ENCODE results near the gene KLHDC7A.
"Not testable (repeated sequence)": the region's sequence is repeated elsewhere in the genome, so short reads cannot be mapped to it uniquely, and the experiment has no call there.

The KLHDC7A gene

DNA sequence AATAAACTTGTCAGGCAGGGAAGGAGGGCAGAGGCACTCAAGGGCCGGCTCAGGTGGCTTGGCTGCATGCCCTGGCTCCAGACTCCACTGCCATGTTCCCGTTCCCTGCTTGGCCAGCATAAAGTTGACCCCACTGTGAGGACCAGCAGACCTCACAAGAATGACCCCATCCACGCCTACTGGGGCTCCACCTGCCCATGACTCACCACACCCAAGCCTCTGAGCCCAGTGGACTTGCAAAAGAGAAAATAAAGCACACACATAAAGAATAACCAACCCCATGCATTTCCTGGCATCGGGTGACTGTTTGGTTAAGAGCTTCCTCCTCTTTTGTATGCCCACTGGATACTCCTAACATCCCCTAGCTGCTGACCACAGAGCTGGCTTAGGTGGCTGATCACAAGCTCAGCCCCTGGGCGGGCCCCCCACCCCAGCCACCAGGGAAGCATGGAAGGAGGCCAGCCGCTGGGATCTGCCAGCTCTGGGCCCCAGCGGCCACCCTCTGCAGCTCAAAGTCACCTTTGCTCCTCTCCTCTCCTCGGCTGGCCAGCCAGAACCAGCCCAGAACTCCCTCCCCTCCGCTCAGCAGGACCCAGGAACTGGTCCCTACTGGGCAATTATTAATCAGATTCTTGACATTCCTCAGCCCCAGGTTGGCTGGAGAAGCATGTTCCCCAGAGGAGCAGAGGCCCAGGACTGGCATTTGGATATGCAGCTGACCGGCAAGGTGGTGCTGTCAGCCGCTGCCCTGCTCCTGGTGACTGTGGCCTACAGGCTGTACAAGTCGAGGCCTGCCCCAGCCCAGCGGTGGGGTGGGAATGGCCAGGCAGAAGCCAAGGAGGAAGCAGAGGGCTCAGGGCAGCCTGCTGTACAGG lies at the start of gene KLHDC7A:
Gene KLHDC7A, plus strand, starts transcription at position 616 of the 875 bp plus-strand sequence. Its CDS starts 52 bp downstream, at position 668.
- ATAC-seq (no peak), DNase-seq (no peak)

DNA sequence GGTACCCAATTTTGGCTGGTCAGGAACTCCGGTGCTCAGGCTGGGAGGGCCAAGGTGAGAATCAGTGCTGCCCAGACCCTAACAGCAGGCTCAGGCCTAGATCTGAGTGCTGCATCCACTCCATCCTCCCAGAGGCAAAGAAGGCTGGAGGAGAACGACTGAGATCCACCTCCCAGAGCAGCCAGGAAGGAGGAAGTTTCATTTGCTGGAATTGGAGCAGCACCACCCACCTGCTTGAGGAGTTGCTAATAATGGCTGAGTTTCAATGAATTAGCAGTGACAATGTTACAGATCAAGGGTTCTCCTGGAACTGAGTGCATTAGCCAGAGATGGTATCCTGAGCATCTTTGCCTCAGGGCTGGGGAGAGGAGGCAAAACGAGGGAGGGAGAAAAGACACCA lies 46.7 kb upstream of the KLHDC7A start:
- ATAC-seq (no peak), DNase-seq (no peak)

DNA sequence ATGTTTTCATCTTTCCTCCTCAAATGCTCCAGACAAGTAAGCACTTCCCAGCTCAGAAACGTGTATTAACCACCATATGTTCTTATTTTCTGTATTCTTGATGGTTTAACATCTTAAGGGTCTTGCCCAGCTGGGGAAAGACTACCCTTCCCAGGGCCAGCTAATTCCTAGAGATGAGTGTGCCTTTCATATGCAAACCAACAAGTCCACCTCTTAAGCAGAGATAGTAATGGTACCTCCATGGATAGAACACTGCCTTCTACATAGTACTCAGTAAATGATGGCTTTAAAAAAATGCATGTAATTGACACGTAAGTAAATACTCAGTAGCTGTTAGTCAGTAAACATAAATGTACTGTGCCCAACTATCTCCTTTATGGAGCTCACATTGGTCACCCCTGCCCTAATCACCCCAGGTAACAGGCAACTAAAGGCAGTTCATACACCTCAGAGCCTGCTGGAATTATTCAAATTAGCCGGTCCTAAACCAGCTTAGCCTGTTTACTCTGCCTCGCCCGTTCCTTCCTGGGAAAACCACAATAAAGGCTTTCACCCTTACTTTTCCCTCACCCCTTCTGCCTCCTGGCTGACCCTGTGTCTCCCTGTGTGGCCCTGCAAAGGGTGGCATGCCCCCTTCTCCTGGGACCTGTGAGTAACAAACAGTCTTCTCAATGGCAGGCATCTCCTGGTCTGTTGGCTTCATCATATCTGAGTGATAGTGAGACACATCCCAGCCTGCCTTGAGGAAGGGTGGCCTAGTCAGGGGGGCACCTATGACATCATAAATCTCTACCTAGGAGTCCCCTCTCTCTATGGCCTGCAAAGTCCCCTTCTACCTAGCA lies 40.1 kb upstream of the KLHDC7A start:
- DNase-seq (no peak), ATAC-seq (no peak)

DNA sequence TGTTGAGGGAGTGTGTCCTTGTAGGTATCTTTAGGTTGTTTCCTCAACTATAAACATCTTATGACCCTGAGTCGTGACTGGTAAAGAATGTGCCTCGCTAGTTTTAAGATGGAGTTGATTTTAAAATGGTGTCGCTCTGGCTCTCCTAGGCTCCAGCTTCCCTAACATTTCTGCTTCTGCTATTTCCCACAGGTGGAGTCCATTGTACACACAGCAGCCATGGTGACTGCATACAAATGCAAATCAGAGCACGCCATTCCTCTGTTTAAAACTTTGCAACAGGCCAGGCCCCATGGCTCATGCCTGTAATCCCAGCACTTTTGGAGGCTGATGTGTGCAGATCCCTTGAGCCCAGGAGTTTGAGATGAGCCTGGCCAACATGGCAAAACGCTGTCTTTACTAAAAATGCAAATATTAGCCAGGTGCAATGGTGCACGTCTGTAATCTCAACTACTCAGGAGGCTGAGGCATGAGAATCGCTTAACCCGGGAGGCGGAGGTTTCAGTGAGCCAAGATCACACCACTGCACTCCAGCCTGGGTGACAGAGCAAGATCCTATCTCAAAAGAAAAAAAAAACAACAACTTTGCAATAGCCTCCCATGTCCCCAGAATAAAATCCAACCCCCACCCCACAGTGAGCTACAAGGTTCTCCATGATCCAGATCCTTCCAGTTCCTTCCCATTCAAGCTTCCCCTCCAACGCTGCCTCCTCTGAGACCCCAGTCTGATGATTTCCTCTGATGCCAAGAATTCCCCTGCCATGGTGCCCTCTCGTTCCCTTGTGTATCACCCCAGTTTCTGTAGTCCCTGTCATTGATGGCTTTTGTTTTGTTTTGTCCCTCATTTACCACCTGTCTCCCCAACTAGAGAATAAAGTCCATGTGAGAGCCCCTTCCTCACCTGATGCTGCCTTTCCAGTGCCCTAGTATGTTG lies 36.9 kb upstream of the KLHDC7A start:
- DNase-seq = no peak
- no peak for ATAC-seq

DNA sequence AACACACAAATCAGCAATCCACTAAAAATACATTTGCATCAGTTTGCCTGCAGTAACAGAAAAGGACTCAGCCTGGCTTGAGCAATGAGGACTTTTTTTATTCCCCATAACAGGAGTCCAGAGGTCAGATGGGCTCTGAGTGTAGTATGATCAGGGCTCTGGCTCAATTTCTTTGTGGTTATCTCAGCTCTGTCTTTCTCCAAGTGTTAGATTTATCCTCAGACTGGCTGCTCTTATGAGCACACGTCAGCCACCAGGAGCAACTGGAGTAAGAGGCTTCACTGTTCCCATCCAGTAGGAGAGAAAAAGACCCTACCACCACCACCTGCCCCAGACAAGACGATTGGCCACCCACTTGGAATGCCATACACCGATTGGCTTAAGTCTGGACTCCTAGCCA lies 36.2 kb upstream of the KLHDC7A start:
- ATAC-seq = no peak

DNA sequence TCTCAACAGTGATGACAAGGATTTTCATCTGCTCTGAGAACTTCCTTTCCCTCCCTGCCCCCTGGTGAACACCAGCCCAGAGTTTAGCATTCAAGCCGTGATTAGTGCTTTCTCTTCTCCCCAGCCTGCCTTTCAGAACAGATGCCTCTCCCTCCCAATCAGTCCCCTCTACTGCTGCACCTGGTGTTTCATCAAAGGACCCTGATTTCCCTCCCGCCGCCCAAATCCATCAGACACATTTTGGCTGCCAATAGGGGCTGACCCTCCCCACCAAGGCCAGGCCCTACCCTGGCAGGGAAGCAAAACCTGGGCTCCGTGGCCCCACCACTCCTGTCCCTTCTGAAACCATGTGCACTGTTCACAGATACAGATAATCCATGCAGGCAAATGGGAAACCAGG lies 34.0 kb upstream of the KLHDC7A start:
- DNase-seq (no peak), ATAC-seq (no peak)

More for the DNA sequence above, 36.2 kb upstream of the KLHDC7A start:
- no peak for DNase-seq

DNA sequence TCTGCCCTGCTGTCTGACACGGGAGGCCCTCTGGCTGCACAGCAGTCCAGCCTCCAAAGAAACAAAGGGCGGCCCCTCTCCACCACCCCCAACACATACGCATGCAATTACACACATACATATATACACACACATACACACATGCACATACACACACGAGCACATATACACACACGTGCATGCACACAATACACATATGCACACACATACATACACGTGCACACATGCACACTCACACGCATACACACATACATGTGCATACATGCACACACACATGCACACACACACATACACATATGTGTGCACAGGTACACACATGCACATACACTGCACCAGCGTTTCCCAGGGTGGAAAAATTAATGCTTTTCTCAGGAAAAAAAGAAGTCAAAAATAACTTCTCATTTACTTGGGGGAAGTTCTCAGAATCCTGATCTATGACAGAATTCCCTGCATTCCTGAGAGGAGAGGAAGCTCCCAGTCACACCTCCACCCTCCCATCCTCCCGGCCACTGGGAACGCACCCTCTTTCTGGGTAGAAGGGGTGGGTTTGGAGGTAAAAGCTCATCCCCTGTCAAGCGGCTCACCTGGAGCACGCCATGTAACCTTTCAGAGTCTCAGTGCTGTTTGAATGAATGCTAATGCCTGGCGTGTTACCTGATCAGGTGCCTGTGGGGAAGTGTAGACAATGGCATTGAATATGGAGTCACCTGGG lies 33.1 kb upstream of the KLHDC7A start:
- ATAC-seq = no peak
- no peak for DNase-seq

DNA sequence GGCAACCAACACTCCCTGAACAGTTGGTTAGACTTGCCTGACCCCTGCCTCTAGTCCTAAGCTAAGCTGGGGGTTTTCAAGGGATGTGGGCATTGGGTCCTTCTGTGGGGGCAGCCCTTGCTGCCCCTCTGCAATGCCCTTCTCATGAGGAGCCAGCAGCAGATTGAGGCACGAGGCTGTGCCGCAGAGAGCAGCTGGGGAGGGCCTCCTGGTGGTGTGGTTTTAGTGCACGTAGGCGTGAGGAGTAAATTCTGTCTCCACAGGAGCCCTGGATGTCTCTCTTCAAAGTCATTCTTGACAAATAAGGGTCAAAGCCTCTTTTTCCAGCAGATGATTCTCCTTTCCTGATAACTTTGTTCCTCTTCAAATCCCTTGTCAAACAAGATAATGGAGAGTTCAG lies 31.8 kb upstream of the KLHDC7A start:
- DNase-seq (no peak), ATAC-seq (no peak)

DNA sequence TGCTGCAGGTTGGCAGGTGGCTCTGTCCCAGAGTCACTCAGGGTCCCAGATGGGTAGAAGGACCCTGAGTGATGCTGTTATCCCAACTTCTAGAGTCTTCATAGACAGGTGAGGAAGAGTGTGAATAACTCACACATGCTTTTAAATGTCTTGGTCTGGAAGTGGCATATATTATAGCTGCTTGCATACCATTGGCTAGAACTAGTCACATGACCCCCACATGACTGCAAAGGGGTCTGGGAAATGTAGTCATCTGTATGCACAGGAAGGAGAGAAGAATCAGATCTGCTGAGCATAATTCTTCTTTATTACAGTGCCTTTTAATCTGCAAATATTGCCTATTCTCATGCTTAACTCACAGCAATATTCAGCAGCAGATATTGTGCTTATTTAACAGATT lies 28.2 kb upstream of the KLHDC7A start:
- DNase-seq (no peak), ATAC-seq (no peak)

DNA sequence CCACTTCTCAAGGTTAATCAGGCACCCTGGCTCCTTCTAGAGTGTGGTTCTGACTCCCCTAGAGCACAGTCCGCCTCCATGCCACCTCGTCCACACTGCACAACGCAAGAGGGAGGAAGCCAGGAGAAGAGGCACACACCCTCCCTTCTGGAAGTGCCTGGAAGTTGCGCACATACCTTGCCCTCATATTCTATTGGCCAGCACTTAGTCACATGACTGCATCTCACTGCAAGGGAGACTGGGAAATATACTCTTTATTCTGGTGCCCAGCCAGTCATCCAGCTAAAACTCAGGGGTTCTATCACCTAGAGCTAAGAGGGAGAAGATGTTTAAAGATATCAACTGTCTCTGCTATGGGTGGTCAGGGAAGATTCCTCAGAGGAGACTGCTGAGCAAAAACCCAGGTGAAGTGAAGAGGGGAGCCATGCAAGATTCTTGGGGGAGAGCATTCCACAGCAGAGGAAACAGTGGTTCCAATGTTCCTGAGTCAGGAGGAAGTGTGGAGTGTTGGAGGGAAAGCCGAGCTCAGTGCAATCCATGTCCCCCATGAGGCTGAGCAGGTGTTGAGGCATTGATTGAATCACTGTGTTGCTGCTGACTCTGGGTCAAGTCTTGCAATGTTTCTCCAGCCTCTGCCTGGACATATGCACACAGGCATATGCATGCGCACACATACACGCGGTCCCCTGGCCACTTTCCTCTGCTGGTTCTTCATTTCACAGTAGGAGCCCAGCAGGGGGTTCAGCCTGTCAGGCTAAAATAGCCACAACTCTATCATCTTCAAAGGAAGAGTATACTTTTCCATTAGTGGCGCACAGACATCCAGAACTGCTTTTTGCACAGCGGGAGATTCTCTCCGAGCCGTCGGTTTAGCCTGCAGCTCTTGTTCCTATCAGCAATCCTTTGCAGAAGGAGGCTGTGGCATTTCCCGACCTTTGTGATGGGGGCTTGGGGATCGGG lies 22.3 kb upstream of the KLHDC7A start:
- ATAC-seq (no peak), DNase-seq (no peak)

DNA sequence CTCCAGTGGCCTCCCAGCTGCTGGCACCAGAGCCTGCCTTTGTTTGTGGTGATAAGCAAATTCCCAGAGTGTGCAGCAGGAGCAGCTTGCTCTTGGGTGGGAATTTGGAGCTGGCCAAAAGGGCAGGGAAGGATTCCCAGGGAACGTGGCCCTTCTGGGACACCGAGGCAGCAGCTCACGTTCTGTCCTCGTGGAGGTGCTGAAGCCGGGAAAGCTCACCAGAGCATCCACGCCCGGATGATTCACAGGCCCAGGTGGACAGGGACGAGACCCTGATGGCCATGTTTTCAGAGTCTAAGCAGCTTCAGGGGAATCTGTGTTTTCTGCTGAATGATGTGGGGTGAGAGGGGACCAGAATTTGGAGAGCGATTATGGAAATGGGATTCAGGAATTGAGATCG lies 19.1 kb upstream of the KLHDC7A start:
- DNase-seq (no peak), ATAC-seq (no peak)

DNA sequence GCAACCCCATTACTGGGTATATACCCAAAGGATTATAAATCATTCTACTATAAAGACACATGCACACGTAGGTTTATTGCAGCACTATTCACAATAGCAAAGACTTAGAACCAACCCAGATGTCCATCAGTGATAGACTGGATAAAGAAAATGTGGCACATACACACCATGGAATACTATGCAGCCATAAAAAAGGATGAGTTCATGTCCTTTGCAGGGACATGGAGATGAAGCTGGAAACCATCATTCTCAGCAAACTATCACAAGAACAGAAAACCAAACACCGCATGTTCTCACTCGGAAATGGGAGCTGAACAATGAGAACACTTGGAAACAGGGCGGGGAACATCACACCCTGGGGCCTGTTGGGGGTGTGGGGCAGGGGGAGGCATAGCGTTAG lies 18.2 kb upstream of the KLHDC7A start:
- not testable (repeated sequence) for DNase-seq, ATAC-seq

DNA sequence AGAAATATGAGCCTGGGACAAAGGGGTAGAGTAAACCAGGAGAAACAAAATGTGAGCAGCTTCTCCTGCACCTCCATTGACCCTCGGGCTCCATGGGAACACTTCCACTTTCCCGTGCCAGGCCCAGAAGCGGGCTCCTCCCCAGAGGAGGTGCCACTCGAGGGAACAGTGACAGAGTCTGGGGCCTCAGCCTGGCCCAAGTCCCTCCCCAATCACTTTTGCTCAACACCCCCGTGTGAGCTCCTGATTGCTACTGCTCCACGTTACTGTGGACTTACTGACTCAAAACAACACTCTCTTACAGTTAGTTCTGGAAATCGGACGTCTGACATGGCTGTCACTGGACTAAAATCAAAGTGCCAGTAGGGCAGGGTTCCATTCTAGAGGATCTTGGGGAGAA lies 17.7 kb upstream of the KLHDC7A start:
- no peak for ATAC-seq
- DNase-seq = no peak

DNA sequence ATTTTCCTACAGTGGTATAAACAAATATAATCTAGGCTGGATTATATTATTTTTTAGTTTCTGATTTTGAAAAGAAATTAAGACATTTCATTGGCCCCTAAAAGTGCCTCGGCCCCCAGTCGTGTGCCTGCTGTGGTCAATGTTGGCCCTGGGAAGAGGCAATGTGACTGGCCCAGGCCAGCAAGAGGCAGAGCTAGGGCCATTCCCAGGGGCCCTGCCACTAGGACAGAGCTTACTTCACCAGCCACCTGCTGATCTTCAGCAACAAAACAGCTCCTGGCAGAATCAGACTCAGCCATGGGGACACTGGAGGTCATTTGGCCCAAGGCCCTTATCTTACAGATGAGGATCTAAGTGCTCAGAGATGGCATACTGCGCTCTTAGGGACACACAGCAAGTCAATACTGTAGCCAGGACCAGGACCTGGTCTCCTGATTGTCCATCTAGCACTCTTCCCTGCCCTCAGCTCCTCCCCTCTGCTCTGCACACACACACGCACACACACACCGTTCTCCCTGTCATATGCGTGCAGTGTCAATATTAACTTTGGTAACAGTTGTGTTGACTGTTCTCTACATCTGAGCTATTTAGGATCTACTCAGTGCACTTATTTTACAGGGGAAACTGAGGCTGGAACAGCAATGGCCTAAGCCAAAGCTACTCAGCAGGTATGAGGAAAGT lies 16.6 kb upstream of the KLHDC7A start:
- DNase-seq (no peak), ATAC-seq (no peak)

DNA sequence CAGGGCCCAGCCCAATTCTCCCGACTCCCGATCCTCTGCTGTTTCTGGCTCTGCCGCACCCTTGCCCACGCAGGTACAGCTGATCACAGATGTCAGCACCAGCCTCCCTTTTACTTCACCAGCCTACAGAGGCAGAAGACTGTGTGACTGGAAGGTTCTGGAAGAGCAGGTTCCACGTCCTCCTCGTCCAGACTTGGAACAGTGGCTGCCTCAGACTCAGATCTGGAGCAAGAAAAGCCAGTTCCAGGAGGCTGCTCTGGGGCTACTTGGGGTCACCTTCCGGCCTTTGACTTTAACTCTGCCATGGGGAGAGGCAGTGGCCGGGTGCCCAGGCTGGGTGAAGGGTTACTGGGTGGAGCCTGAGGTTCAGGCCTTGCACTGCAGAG lies 16.1 kb upstream of the KLHDC7A start:
- no peak for DNase-seq
- ATAC-seq = no peak

DNA sequence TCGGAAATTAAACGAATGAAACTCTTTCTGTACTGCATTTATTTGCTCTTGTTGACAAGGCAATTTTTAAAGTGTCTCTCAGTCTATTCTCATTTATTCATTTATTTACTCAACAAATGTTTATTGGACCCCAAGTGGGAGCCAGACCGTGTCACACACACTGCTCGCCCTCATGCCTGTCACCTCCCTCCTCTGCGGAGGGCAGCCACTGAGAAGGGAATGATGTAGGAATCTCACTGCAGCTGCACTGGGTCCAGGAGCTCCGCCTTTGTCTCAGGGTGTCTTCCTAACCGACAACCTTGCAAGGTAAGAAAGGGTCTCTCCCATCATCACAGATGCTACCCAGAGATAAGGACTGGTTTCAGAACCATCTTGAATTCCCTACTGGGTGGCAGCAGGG lies 14.1 kb upstream of the KLHDC7A start:
- no peak for ATAC-seq
- DNase-seq = no peak

DNA sequence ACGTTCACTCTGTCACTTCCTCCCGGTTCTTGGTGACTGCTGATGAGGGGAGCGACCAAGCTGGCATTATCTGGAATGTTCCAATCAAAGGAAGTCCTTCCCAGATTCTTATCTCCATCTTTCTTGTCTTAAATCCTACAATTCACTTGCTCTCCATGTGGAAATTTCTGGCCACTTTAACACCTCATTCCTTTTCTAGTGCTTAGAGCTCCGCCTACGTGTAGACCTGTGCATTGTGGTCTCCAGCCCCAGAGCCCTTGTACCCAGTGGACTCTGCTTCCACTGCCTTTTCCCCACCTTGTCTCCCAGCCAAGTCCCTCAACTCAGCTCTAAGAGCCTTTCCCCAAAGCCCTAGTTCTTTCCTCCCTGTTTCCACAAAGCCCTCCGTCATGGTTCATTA lies 12.2 kb upstream of the KLHDC7A start:
- ATAC-seq (no peak), DNase-seq (no peak)

DNA sequence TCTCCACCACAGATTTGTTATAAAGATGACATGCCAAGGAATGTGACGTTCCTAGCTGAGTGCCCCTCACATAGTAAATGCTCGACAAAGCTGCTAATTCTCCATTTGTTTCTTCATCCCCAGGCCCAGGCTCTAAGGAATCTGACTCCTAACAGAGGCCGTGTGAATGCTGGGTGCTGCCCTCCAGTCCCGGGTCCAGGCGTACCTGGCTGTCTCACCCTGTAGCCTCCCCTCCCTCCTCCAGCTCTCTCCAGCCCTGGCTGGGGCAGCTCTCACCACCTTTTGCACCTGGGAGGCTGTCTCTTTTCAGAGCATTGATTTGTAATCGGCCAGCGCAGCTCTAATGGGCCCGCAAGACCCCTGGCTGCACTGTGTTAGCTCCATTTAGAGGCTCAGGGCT lies 11.2 kb upstream of the KLHDC7A start:
- no peak for ATAC-seq
- no peak for DNase-seq

DNA sequence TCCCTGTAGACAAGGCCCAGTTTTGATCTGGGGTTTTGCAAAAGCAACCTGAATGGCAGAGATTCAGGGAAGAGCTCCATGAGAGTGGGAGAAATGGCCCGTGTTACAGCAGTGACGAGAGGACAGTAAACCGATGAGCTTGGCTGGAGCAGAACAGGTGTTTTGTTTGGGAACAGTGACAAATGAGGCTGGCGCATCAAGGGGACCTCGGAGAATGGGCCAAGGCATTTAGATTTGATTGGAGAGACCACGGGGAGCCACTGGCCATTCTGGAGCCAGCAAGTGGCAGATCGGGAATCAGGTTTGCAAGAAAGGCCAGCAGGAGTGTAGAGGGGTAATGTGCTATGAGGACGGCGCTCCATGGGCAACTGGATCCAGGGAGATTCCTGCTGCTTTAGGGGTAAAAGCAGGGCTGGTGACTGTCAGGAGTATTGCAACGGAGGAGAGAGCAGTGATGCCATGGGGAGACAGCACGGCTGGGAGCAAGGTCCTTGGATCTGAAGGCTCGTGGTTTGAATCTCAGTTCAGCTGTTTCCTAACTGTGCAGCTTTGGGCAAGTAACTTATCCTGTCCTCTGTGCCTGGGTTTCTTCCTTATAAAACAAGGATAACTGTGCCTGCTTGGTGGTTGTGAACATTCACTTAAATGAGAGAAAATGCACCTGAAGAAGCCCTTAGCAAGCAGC lies 9.9 kb upstream of the KLHDC7A start:
- ATAC-seq = no peak
- no peak for DNase-seq

All from stimulated activated naive CD8-positive, alpha-beta T cell treated with anti-CD3 and anti-CD28 coated beads, Interleukin-15, Interleukin-2, amounts not matched to agents 100 U/mL and 50 U/mL, for 24 hours (primary cell).